Measurements from ENCODE around the gene PABPC1L. TPM values are rescaled to one million over a fixed set of nuclear protein-coding genes. Genes with fewer than 3 reads are reported as not detected.

The PABPC1L gene
- total and polyA plus RNA-seq, 2 of the 13 experiments (the other 11 are each of a cell fraction or from before 2014, with no cell fraction given): 30.8 to 252 TPM

GRCh38 chr20:44896583-44896982 is 13.3 kb upstream of the PABPC1L start (continued):
- TF ChIP-seq IKZF5 (CRISPR knock-in tag; IDR thresholded peaks at IDR 0.05) (peak; percentile 51; the same call in 1 of the 2 replicates), NR2F6 (IDR thresholded peaks at IDR 0.05) (no peak), NR2F6 (CRISPR knock-in tag; IDR thresholded peaks at IDR 0.05) (peak; percentile 60; the same call in 1 of the 2 replicates), NR0B2 (CRISPR knock-in tag; IDR thresholded peaks at IDR 0.05) (no peak), MBNL3 (CRISPR knock-in tag; conservative IDR thresholded peaks at IDR 0.05) (no peak), PHB2 (IDR thresholded peaks at IDR 0.05; ENCODE audit: partially characterized antibody) (no peak), ZNF17 (CRISPR knock-in tag; IDR thresholded peaks at IDR 0.05) (no peak), ZNF749 (CRISPR knock-in tag; IDR thresholded peaks at IDR 0.05; ENCODE audit: borderline replicate concordance) (no peak), ZBTB14 (CRISPR knock-in tag; IDR thresholded peaks at IDR 0.05) (no peak), ZBTB38 (CRISPR knock-in tag; IDR thresholded peaks at IDR 0.05) (no peak), SCMH1 (CRISPR knock-in tag; IDR thresholded peaks at IDR 0.05; ENCODE audit: borderline replicate concordance) (no peak), ELF3 (CRISPR knock-in tag; IDR thresholded peaks at IDR 0.05) (peak; percentile 94), ONECUT2 (CRISPR knock-in tag; IDR thresholded peaks at IDR 0.05) (no peak), TRAFD1 (CRISPR knock-in tag; IDR thresholded peaks at IDR 0.05; ENCODE audit: borderline replicate concordance) (no peak), GTF2F1 (IDR thresholded peaks at IDR 0.05; ENCODE audit: low read length) (no peak), ZNF280D (CRISPR knock-in tag; IDR thresholded peaks at IDR 0.05) (0 out of 2 replicates have a peak, but pooled peaks have one; percentile 20), KDM2A (CRISPR knock-in tag; IDR thresholded peaks at IDR 0.05; ENCODE audit: borderline replicate concordance, low read depth) (no peak), DR1 (CRISPR knock-in tag; IDR thresholded peaks at IDR 0.05) (no peak), SP140L (CRISPR knock-in tag; IDR thresholded peaks at IDR 0.05; ENCODE audit: borderline replicate concordance) (no peak), ZNF605 (CRISPR knock-in tag; IDR thresholded peaks at IDR 0.05) (no peak), ZGPAT (CRISPR knock-in tag; IDR thresholded peaks at IDR 0.05) (0 out of 2 replicates have a peak, but pooled peaks have one; percentile 59), TBX3 (IDR thresholded peaks at IDR 0.05; ENCODE audit: borderline replicate concordance) (no peak)

Data from HepG2 (cell line).